Epidermal melanocyte (primary cell): ENCODE measurements around the gene PRSS48.
A peak's percentile ranks its signal among the peaks of the same experiment; 100 is the strongest.
"Not testable (repeated sequence)": the region's sequence is repeated elsewhere in the genome, so short reads cannot be mapped to it uniquely, and the experiment has no call there.

Source experiments
- DNase-seq: peaks from one replicate; pipeline ENCODE4 v3.0.0; 2011; ENCODE audit warnings: low spot score; ENCODE audit not compliant: insufficient read length

PRSS48 gene

DNA sequence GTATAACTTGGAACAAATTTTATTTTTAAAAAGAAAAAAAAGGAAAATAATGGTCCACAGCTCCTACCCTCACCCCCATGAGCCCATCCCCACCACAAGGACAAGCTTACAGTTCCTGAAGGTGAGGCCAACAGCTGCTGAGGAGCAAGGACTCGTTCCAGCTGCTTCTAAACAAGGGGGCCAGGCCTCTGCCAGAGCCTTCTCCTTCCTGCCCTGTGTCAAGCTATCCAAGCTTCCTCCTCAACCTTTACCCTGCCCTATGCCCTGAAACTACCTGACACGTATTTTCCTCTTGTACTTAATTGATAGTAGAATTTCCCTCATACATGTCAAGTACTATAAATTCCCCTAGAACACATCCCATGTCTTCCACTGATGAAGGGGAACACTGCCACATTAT, 39.7 kb downstream of the PRSS48 start:
- DNase-seq, result no peak

GRCh38 chr4:151318307-151319006, 41.5 kb downstream of the PRSS48 start:
- no peak for DNase-seq

GRCh38 chr4:151319490-151319889, 42.5 kb downstream of the PRSS48 start:
- no peak for DNase-seq

GRCh38 chr4:151321586-151321985, 44.6 kb downstream of the PRSS48 start:
- DNase-seq, result no peak

DNA sequence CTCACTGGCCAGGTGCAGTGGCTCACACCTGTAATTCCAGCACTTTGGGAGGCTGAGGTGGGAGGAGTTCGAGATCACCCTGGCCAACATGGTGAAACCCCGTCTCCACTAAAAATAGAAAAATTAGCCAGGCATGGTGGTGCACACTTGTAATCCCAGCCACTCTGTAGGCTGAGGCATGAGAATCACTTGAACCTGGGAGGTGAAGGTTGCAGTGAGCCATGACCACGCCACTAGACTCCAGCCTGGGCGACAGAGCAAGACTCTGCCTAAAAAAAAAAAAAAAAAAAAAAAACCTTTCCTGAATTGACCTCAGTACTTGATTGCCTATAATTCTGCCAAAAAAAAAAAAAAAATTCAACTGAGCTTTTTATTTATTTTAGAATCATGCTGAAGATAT, 45.2 kb downstream of the PRSS48 start:
- not testable (repeated sequence) for DNase-seq

- DNase-seq, result peak; percentile 50
Measured at GRCh38 chr4:151322570-151322969, 45.6 kb downstream of the PRSS48 start.

GRCh38 chr4:151323667-151324066, 46.7 kb downstream of the PRSS48 start:
- DNase-seq, result no peak

DNA sequence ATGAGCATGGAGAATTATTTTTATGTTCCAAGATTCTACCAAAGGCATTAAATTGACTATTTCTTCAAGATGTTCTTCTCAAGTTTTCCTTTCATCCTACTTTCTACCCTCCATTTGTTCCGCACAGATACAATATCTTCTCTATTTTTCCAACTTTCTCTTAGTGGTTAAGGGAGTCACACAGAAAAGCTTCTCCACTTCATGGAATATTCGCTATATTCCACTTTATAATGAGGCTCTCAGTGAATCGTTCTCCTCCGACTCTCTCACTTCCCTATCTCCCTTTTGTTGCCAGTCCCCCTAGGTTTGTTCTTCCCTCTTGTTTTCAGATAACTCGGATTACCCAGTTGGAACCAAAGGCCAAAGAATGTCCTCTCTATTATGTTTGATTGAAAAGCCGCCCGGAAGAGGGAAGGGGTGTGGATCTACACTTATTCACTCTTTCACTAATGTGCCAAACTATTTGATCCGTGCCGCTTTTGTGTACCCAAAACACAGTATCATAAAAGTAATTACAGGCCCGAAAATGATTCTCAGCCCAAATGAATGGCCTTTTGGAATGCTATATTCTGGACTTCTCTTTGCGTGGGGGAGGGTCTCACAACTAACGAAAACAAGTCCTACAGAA, 47.3 kb downstream of the PRSS48 start:
- no peak for DNase-seq

GRCh38 chr4:151324752-151325110, 47.8 kb downstream of the PRSS48 start:
- DNase-seq, result no peak

GRCh38 chr4:151325111-151325948, 48.4 kb downstream of the PRSS48 start, which contains the start of gene SH3D19:
Gene SH3D19 (minus strand): TSS chr4:151325605. CDS start chr4:151325352, 253 bp downstream.
- peak; percentile 54 for DNase-seq

DNA sequence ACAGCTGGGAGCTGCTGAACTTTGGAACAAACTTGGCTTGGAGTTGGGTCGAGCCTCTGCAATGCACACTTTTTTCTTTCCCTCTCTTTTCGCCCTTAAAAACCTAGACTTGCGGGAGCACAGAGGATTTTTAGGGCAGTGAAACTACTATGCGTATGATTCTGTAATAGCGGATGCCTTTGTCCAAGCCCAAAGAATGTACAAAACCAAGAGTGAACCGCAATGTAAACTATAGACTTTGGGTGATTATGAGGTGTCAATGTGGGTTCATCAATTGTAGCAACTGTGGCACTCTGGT, 48.9 kb downstream of the PRSS48 start:
- DNase-seq, result no peak

- DNase-seq, result no peak
Measured at GRCh38 chr4:151329217-151330007, 52.5 kb downstream of the PRSS48 start.

DNA sequence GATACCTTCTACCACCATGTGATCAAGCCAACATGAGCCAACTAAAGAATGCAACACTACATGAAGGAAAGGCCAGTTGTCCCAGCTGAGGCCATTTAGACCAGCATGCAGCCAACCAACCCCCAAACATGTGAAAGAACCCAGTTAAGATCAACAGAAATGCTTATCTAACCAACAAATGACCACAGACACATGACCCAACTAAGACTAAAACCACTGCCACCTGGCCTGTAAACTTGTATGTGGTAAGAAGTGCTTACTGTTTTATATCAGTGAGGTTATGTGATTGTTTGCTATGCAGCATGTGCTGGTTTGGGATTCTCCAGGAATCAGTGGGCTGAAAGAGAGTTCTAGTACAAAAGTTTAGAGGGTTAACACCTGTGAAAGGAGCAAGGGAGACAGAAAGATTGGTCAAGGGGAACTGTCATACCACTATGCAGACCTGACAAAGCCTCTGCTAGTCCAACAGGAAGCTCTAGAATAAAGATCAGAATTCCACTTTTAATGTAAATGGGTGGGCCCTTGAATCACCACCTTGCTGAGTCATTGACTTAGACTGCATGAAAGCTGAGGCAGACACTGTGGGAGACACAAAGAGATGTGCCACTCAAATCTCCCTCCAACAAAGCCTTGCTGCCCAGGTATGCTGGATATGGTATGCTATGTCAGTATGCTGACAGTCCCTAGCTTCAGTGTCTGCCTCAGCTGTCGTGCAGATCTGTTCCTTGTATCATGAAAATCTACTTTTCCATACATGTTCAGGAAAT, 54.5 kb downstream of the PRSS48 start:
- no peak for DNase-seq

GRCh38 chr4:151339467-151339866, 62.5 kb downstream of the PRSS48 start:
- DNase-seq, result no peak

GRCh38 chr4:151340751-151341385, 63.9 kb downstream of the PRSS48 start:
- no peak for DNase-seq
